OCI-LY3 (cell line): ENCODE results near the gene ZXDC.

Experiments
- EZH2phosphoT487 ChIP-seq: fragments of 200-600 bp; shearing (Covaris generic); IDR thresholded peaks from 2 replicates; pipeline ENCODE4 v1.6.1; 2018; ENCODE audit warnings: antibody characterized with exemption, mixed run types, low read depth
- TF ChIP-seq, protein P1 (sequence below): fragments of 200-600, 300-600 bp; sonication (generic); IDR thresholded peaks from 2 replicates; pipeline ENCODE4 v1.5.1; 2014; ENCODE audit warnings: antibody characterized with exemption, low read length, low read depth

GRCh38 chr3:126434264-126434590, 41.5 kb downstream of the ZXDC start:
- TF ChIP-seq, protein P1, sequence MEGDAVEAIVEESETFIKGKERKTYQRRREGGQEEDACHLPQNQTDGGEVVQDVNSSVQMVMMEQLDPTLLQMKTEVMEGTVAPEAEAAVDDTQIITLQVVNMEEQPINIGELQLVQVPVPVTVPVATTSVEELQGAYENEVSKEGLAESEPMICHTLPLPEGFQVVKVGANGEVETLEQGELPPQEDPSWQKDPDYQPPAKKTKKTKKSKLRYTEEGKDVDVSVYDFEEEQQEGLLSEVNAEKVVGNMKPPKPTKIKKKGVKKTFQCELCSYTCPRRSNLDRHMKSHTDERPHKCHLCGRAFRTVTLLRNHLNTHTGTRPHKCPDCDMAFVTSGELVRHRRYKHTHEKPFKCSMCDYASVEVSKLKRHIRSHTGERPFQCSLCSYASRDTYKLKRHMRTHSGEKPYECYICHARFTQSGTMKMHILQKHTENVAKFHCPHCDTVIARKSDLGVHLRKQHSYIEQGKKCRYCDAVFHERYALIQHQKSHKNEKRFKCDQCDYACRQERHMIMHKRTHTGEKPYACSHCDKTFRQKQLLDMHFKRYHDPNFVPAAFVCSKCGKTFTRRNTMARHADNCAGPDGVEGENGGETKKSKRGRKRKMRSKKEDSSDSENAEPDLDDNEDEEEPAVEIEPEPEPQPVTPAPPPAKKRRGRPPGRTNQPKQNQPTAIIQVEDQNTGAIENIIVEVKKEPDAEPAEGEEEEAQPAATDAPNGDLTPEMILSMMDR, result no peak
- TF ChIP-seq EZH2phosphoT487, result no peak
